Measurements from ENCODE around the gene ZNF593OS.

The ZNF593OS gene

DNA sequence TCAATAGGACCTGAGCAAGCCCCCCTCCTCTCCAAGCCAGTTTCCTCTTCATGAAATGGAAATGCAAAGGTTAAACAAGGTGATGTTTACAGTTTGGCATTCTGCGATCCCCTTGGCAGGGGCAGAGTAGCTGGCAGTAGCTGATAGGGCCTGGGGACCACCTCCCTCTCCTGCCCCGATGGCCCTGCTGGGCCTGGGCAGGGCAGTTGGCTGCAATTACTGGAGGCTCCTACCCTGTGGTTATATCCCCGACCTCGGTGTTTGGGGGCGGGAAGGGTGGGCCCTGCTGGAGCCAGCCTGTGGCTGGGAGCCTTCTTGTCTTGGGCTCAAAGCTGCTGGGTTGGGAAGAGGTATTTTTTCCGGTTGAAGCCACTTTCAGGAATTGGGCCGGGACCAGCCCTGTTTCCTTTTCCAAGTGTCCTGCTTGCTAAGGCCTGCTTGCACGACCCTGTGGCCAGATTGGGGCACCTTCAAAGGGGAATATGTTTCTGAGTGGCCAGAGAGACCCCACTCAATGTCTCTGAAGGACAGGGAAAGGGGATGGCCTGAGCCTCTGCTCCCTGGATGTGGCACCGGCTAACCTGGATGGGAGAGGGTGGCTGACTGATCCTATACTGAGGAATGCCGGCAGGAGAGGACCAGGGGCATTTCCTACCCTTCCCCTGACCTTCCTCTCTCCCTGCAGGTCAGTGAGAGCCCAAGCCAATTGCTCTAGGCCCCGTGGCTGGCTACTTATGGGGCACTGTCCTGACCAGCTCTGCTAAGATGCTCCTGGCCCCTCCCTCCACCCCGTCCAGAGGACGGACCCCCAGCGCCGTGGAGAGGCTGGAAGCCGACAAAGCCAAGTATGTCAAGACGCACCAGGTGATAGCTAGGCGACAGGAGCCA lies 10.9 kb downstream of the ZNF593OS start:
- in situ Hi-C loops (cut with MboI; ENCODE audit: low sequenced_read_pairs) = no loop called here

- in situ Hi-C loops (cut with MboI; ENCODE audit: low sequenced_read_pairs) = no loop called here
These were observed 11.9 kb downstream of the ZNF593OS start for GRCh38 chr1:26159743-26160039.

DNA sequence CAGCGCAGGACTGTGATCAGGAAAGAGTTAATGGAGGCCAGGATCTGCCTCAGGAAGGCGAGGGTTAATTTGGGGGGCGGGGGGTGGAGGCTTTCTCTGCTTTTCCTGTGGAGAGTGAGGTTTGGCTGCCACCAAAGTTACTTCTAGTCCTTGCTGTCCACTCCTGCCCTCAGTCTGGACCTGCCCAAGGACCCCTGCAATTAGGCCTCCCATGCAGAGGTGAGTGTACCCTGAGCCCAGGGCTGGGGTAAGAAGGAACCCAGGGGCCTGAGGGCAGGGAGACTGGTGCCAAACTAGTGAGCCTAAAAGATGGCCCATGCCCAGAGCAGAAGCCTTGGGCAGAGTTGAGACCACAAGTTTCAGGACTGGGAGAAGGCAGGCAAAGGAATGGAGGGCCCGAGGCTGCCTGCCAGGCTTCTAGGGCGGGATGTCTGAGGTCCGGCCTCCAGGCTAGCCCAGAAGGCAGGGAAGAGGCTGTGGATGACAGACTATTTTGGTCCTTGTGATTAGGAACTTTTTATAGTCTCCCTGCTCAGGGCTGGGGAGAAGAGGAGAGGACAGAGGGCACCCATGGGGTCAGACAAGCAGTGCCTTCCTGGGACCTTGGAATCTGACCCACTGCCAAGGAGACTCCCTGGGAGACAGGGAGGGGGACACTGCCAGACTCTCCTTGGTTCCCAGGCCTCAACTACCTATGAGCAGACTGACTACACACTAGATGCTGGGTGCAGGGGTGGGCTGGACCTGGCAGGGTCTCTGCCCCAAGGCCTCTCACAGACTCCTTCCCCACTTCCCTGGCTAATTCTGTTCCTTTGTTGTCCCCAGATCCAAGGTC lies 12.5 kb downstream of the ZNF593OS start, which contains the start of gene FAM110D:
Gene FAM110D (plus strand): TSS at position 172 of the 835 bp plus-strand sequence. CDS start 2,213 bp downstream, outside the sequence.
- in situ Hi-C loops (cut with MboI; ENCODE audit: low sequenced_read_pairs) = no loop called here

DNA sequence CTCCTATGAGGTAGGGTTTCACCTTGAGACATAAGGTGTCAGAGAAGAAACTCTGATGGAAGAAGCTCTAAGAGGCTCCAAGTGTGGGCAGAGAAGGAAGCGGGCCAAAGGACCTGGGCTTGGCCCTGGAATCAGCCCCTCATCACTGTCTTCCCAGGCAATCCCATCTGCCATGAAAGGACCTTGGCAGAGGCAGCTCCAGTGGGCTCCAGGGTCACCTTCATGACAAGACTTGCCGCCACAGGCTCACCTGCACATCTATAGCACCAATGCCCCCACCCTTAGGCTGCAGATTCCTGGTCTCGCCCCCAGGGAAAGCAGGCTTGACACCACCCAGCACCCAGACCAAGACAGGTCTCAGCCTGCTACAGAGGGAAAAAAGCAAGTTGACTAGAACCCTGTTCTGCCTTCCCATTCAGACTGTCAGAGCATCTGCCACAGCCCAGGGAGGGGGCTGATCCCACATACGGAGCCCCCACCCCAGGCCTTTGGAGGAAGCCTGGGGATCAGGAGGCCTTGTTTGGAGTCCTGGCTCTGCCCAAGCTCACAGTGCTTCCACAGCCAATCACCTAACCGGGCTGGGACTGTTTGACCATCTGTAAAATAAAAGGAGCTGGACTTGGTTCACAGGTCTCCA lies 13.2 kb downstream of the ZNF593OS start:
- in situ Hi-C loops (cut with MboI; ENCODE audit: low sequenced_read_pairs) = no loop called here

GRCh38 chr1:26156285-26157038 lies 15.2 kb downstream of the ZNF593OS start:
- in situ Hi-C loops (cut with MboI; ENCODE audit: low sequenced_read_pairs) = no loop called here

- in situ Hi-C loops (cut with MboI; ENCODE audit: low sequenced_read_pairs) = no loop called here
These were observed 16.0 kb downstream of the ZNF593OS start for GRCh38 chr1:26155370-26156284.

DNA sequence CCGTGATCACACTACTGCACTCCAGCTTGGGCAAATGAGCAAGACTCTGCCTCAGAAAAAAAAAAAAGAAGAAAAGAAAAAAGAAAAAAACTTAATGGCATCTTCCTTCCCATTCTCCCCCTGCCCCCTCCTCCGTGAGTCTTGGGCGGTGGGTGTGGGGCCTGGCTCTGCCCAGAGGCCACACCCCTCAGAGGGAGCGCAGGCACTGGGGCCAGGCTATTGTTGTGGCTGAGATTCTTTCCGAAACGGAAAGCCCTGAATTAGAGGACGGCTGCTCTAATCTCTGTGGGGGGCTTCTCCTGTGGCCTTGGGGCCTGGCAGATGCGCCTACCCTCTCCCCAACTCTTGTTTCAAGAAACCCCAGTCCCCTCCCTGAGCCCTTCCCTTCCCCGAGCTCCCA lies 16.9 kb downstream of the ZNF593OS start:
- in situ Hi-C loops (cut with MboI; ENCODE audit: low sequenced_read_pairs) = no loop called here

- in situ Hi-C loops (cut with MboI; ENCODE audit: low sequenced_read_pairs) = no loop called here
These were observed 17.6 kb downstream of the ZNF593OS start for GRCh38 chr1:26153966-26154532.

- in situ Hi-C loops (cut with MboI; ENCODE audit: low sequenced_read_pairs) = loop anchor here (5.0 to 25.0 kb wide), 2 partner anchors 37 to 262 kb away; partner anchors contain the start of genes PAQR7 and PDIK1L
These were observed 22.7 kb downstream of the ZNF593OS start for GRCh38 chr1:26148887-26149286.

DNA sequence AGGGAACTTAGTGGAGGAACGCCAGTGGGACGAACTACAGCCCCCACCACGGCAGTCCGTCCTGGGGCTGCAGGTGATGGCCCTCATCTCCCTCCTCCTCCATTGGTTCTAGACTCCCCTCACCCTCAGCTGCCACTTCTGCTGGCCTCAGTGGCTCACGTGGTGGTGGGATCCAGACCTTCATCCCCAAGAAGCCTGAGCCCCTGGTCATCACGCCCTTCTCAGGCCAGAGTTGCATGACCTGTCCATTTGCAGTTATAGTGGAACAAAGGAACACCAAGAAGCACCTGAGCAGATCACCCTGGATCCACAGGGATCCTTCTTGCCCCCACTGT lies 25.7 kb downstream of the ZNF593OS start:
- in situ Hi-C loops (cut with MboI; ENCODE audit: low sequenced_read_pairs) = loop anchor here (5.0 to 25.0 kb wide), 2 partner anchors 34 to 259 kb away; partner anchors contain the start of genes PAQR7 and PDIK1L

GRCh38 chr1:26145041-26145959 lies 26.3 kb downstream of the ZNF593OS start:
- in situ Hi-C loops (cut with MboI; ENCODE audit: low sequenced_read_pairs) = loop anchor here (5.0 to 25.0 kb wide), 2 partner anchors 33 to 258 kb away; partner anchors contain the start of genes PAQR7 and PDIK1L

GRCh38 chr1:26142159-26142558 lies 29.5 kb downstream of the ZNF593OS start:
- in situ Hi-C loops (cut with MboI; ENCODE audit: low sequenced_read_pairs) = loop anchor here (25.0 kb wide), 1 partner anchor 255 kb away; the partner anchor contains the start of gene PAQR7

DNA sequence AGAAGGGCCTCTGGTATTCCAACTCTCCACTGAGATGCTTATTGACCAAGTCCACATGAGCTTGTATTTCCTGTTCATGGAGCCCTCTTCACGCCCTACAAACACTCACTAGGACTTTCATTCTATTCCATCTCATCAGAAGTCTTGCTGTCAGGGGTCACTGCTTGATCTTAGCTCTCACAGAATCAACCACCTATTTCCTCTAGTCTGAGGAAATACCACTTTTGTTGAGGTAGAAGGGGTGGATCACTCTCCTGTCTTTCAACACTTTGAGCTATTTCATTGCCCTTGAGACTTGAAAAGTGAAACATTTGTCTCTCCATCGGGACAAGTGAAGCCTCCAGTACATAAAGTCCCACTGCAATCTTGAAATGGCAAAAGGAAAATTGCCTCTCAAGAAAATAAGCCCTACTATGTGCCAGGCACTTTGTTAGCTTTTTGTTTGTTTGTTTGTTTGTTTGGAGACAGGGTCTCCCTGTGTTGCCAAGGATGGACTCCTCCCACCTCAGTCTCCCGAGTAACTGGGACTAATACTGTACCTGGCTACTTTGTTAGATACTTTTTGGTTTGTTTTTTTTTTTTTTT lies 32.6 kb downstream of the ZNF593OS start:
- in situ Hi-C loops (cut with MboI; ENCODE audit: low sequenced_read_pairs) = loop anchor here (25.0 kb wide), 1 partner anchor 252 kb away; the partner anchor contains the start of gene PAQR7

DNA sequence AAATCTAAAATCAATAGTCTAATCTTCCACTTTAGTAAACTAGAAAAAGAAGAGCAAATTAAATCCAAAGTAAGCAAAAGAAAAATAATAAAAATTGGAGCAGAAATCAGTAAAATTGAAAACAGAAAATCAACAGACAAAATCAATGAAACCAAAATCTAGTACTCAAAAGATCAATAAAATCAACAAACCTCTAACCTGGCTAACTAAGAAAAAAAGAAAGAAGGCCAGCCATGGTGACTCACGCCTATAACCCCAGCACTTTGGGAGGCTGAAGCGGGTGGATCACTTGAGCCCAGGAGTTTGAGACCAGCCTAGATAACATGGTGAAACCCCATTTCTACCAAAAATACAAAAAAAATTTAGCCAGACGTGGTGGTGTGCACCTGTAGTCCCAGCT lies 37.2 kb downstream of the ZNF593OS start:
- in situ Hi-C loops (cut with MboI; ENCODE audit: low sequenced_read_pairs) = loop anchor here (25.0 kb wide), 1 partner anchor 247 kb away; the partner anchor contains the start of gene PAQR7

DNA sequence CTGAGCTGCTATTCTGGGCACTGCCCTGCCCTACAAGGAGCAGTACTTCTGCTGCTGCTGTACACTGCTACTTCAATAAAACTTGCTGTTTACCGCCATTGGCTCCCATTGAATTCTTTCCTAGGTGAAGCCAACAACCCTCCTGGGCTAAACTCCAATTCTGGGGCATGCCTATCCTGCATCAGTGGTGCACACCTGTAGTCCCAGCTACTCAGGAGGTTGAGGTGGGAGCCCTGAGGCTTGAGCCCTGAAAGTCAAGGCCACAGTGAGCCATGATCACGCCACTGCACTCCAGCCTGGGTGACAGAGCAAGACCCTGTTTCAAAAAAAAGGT lies 38.8 kb downstream of the ZNF593OS start:
- in situ Hi-C loops (cut with MboI; ENCODE audit: low sequenced_read_pairs) = loop anchor here (25.0 kb wide), 1 partner anchor 246 kb away; the partner anchor contains the start of gene PAQR7

DNA sequence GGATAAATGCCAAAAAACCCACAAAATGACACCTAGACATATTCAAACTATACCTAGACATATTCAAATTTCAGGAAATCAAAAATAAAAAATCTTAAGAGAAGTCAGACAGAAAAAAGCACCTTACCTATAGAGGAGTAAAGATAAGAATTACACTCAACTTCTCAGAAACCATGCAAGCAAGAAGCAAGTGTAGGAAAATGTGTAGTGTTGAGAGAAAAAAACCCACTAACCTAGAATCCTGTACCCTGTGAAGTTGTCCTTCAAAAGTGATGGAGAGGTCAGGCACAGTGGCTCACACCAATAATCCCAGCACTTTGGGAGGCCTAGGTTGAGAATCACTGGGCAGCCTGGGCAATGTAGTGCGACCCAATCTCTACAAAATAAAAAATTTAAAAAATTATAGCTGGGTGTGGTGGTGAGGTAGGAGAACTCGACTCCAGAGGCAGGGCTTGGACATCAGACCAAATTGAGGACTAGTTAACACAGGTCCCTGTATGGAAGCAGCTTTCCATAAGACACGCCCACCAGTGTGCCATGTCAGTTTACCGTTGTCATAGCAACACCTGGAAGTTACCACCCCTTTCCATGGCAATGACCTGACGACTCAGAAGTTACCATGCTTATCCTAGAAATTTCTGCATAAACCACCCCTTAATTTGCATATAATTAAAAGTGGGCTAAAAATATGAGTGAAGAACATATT lies 39.4 kb downstream of the ZNF593OS start:
- in situ Hi-C loops (cut with MboI; ENCODE audit: low sequenced_read_pairs) = loop anchor here (25.0 kb wide), 1 partner anchor 245 kb away; the partner anchor contains the start of gene PAQR7

GRCh38 chr1:26130695-26131094 lies 40.9 kb downstream of the ZNF593OS start:
- in situ Hi-C loops (cut with MboI; ENCODE audit: low sequenced_read_pairs) = loop anchor here (25.0 kb wide), 1 partner anchor 243 kb away; the partner anchor contains the start of gene PAQR7
